ENCODE results near the gene MTARC2. TPM values are rescaled to one million over a fixed set of nuclear protein-coding genes. Genes with fewer than 3 reads are reported as not detected.

MTARC2 gene
- total and polyA plus RNA-seq, 2 experiments from 2014 or later = 36.4 to 54.5 TPM

DNA sequence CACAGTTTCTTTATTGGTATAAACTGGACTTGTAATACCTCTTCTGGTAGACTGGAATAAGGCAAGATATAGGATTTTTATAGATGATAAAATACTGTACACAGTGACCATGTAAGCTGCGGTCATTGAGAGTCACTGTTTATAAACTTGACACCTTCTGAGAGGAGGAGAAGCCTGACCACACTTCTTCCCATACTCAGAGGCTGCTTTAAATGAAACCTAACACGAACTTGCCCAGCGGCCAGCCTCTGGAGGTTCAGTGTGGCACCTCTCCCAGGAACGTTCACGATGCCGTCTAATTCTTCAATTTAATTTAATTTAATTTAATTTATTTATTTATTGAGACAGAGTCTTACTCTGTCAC, 61.0 kb downstream of the MTARC2 start:
- TF ChIP-seq, protein P1, sequence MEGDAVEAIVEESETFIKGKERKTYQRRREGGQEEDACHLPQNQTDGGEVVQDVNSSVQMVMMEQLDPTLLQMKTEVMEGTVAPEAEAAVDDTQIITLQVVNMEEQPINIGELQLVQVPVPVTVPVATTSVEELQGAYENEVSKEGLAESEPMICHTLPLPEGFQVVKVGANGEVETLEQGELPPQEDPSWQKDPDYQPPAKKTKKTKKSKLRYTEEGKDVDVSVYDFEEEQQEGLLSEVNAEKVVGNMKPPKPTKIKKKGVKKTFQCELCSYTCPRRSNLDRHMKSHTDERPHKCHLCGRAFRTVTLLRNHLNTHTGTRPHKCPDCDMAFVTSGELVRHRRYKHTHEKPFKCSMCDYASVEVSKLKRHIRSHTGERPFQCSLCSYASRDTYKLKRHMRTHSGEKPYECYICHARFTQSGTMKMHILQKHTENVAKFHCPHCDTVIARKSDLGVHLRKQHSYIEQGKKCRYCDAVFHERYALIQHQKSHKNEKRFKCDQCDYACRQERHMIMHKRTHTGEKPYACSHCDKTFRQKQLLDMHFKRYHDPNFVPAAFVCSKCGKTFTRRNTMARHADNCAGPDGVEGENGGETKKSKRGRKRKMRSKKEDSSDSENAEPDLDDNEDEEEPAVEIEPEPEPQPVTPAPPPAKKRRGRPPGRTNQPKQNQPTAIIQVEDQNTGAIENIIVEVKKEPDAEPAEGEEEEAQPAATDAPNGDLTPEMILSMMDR (IDR thresholded peaks at IDR 0.05; ENCODE audit: low read depth, low read length) = no peak
- no peak for DNase-seq (ENCODE audit: low read depth in 1 of 2, low spot score in 1 of 2)
- Histone ChIP-seq H3K9me3 (ENCODE audit: low read depth) (no peaks in the 10 kb centered on the region), H3K4me3 (no peak overlapping the region), H3K27me3 (no peaks in the 10 kb centered on the region), H3K27ac (peak overlapping the region; percentile 2), H3K36me3 (no peaks in the 10 kb centered on the region), H3K4me1 (ENCODE audit: low read depth) (peaks cover 5% of the 10 kb centered on the region)

DNA sequence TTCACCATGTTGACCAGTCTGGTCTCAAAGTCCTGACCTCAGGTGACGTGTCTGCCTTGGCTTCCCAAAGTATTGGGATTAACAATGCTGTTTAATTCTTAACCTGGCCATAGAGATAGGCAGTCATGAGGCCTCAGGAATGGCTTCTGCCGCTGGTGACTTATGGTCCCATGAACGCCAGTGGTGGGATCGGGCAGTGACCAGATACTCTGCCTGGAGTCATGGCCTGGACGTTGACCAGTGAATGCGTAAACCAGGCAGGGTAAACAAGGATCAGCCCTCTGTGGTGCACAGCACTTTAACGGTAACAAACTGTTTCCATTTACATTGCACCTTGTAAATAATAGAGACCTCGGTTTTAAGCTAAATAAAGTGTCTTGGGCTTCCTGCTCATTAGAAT, 61.6 kb downstream of the MTARC2 start:
- H3K27ac ChIP-seq = no peak overlapping the region
- H3K27me3 ChIP-seq = no peaks in the 10 kb centered on the region
- no peaks in the 10 kb centered on the region for H3K9me3 ChIP-seq (ENCODE audit: low read depth)
- TF ChIP-seq, protein P1 (IDR thresholded peaks at IDR 0.05; ENCODE audit: low read depth, low read length) = no peak
- DNase-seq (ENCODE audit: low read depth in 1 of 2, low spot score in 1 of 2) = no peak
- peaks cover 5% of the 10 kb centered on the region for H3K4me1 ChIP-seq (ENCODE audit: low read depth)
- H3K36me3 ChIP-seq = no peaks in the 10 kb centered on the region
- H3K4me3 ChIP-seq = no peak overlapping the region

DNA sequence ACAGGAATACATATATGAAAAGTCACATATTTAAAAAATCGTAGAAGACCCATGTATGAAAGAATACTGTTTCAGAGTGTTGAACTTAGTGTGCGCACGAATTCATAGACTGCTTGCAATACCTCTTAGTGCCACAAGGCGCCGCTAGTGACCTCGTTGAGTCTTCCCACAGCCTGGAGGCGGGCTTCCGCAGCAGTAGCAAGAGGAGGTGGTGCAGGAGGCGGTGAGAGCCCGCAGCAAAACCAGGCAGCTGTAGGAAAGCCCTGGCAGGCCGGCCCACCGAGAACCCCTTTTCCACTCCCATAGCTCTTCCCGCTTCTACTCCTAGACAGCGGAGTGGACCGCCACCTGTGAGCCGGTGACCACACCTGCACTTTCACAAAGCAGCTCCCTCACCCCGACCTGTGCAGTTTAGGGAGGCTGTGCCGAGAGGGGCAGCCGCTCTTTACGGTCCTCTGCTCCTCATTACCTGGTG, 62.1 kb downstream of the MTARC2 start:
- Histone ChIP-seq H3K4me3 (no peak overlapping the region), H3K27me3 (no peaks in the 10 kb centered on the region), H3K36me3 (no peaks in the 10 kb centered on the region), H3K4me1 (ENCODE audit: low read depth) (peaks cover 5% of the 10 kb centered on the region), H3K9me3 (ENCODE audit: low read depth) (no peaks in the 10 kb centered on the region), H3K27ac (no peak overlapping the region)
- TF ChIP-seq, protein P1 (IDR thresholded peaks at IDR 0.05; ENCODE audit: low read depth, low read length) = peak; percentile 90
- peak; percentile 87 for DNase-seq (ENCODE audit: low read depth in 1 of 2, low spot score in 1 of 2)

DNA sequence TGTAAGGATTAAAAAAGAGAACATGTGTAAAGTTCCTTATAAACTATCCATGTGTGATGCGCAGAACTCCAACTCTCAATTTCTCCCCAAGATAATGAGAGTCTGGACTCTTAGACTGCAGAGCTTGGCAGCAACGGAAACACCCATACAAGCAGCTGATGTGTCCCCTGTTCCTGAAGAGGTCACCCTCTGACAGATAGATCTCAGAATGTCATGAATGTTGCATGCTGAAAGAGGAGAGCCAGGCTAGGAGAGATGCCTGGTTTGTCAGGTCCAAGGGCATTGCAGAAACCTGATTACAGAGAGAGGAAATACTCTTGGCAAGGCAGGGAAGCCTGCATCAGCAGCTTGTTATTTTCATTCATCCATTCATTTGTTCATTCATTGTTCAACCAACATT, 62.8 kb downstream of the MTARC2 start:
- TF ChIP-seq, protein P1 (IDR thresholded peaks at IDR 0.05; ENCODE audit: low read depth, low read length) = no peak
- H3K36me3 ChIP-seq = no peaks in the 10 kb centered on the region
- H3K4me1 ChIP-seq (ENCODE audit: low read depth) = peaks cover 5% of the 10 kb centered on the region
- no peaks in the 10 kb centered on the region for H3K9me3 ChIP-seq (ENCODE audit: low read depth)
- no peak overlapping the region for H3K27ac ChIP-seq
- no peak overlapping the region for H3K4me3 ChIP-seq
- DNase-seq (ENCODE audit: low read depth in 1 of 2, low spot score in 1 of 2) = peak in 1 of 2 donors; percentile 30
- H3K27me3 ChIP-seq = no peaks in the 10 kb centered on the region

DNA sequence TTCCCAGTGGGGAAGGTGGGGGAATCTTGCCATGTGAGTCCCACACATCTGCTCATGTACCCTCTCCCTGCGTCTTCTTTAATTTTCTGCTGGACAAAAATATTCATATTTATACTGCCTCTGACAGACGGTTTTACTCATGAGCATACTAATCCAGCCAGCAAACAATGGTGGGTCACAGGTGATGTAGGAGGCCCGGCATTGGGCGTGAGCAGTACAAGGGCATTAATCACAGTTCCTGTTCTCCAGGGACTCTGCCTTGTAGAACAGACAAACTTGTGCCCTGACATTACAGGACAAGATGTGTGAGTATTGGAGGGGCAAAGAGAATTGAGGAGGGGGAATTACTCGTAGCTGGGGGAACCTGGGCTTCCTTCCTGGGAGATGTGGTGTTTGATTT, 63.6 kb downstream of the MTARC2 start:
- H3K9me3 ChIP-seq (ENCODE audit: low read depth) = no peaks in the 10 kb centered on the region
- H3K27me3 ChIP-seq = no peaks in the 10 kb centered on the region
- H3K36me3 ChIP-seq = no peaks in the 10 kb centered on the region
- H3K4me3 ChIP-seq = no peak overlapping the region
- peaks cover 5% of the 10 kb centered on the region for H3K4me1 ChIP-seq (ENCODE audit: low read depth)
- no peak for DNase-seq (ENCODE audit: low read depth in 1 of 2, low spot score in 1 of 2)
- TF ChIP-seq, protein P1 (IDR thresholded peaks at IDR 0.05; ENCODE audit: low read depth, low read length) = no peak
- H3K27ac ChIP-seq = no peak overlapping the region

DNA sequence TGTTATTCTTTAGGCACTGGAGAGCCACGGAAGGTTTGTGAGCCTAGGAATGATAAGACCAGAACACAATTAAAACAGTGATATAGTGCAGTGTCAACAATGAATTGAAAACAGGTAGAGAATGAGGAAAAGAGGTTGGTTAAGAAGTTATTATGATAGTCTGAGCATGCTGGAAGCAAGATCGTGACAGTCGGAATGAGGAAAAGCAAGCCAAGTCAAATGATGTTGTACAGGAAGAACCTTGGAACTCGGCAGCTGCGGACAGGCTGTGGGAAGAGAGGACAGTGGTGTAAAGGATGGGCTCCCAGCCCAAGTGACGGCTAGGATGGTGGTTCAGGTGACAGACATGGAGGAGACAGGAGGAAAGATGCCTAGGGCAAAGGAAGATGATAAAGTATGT, 64.2 kb downstream of the MTARC2 start:
- Histone ChIP-seq H3K9me3 (ENCODE audit: low read depth) (no peaks in the 10 kb centered on the region), H3K4me1 (ENCODE audit: low read depth) (peaks cover 5% of the 10 kb centered on the region), H3K27ac (no peak overlapping the region), H3K4me3 (no peak overlapping the region), H3K36me3 (no peaks in the 10 kb centered on the region), H3K27me3 (no peaks in the 10 kb centered on the region)
- TF ChIP-seq, protein P1 (IDR thresholded peaks at IDR 0.05; ENCODE audit: low read depth, low read length) = no peak
- no peak for DNase-seq (ENCODE audit: low read depth in 1 of 2, low spot score in 1 of 2)
